ENCODE data around the gene NXPH4. TPM values are rescaled to one million over a fixed set of nuclear protein-coding genes. Genes with fewer than 3 reads are reported as not detected.

The NXPH4 gene
- total and polyA plus RNA-seq, 2 donors = 0.28 to 0.79 TPM

DNA sequence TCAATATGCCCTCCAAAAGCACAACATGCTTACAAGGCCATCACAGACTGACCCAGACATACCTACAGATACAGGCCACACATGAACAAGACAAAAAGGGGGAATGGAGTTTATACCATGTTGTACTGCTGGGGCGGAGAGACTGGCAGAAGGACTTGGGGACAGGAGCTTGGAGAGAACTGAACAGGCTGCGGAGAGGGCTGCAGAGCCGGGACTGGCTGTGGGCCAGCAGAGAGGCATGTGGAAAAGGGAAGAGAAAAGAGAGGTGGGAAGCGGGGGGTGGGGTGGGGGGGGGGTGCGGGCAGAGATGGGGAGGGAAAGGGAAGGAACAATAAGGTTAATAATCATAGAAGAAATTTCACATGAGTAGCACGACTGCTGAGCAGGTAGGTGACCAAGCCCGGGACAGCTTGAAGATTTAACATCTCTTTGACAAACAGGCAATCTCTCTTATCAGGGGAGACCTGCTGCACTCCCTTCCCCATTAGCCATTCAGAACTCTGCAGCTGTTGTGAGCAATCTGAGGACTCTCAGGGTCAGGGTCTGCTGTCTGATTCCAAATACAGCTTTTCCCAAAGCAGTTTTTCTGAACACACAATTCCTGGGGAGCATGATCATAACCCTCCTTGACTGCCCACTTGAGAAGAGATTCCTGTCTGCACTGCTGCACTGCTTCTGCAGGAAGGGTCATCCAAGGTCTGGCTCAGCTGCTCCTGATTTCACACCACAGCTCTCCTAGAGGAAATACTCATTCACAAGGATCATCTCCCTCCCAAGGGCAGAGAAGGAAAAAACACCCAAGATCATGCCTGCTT lies 56.0 kb downstream of the NXPH4 start:
- Histone ChIP-seq H3K36me3 (ENCODE audit: insufficient read depth) (peaks cover 9% of the 10 kb centered on the region), H3K27ac (ENCODE audit: low read depth) (no peak overlapping the region), H3K4me1 (ENCODE audit: insufficient read depth) (no peaks in the 10 kb centered on the region), H3K4me3 (ENCODE audit: low read depth, low read length) (no peak overlapping the region)
- DNase-seq (ENCODE audit: extremely low spot score) = no peak
- 68% methylated on average over 7 of the region's 7 CpGs for WGBS

DNA sequence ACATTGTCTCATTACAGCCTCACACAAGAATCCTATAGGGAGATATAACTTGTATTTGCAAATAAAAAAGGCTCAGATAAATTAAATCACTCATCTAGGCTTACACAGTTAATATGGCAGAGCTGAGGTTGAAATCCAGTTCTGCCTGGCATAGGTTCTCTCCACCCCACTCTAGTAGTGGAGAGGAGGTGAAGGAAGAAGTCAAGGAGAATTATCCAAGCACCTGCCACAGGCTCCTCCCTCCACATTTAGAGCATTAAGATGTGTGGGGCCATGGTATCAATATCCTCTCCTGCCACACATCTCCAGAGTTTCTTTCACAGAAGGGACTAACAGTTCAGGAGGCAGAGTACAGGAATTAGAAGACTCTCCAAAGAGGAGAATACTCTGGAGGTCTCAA lies 56.9 kb downstream of the NXPH4 start:
- H3K4me1 ChIP-seq (ENCODE audit: insufficient read depth) = no peaks in the 10 kb centered on the region
- no peak overlapping the region for H3K27ac ChIP-seq (ENCODE audit: low read depth)
- H3K36me3 ChIP-seq (ENCODE audit: insufficient read depth) = peaks cover 9% of the 10 kb centered on the region
- DNase-seq (ENCODE audit: extremely low spot score) = no peak
- no peak overlapping the region for H3K4me3 ChIP-seq (ENCODE audit: low read depth, low read length)

Small RNA genes lying within 50 kb of the gene (small RNA-seq; reads per million reads assigned to genes)
- gene MIR1228 = 0.09 reads per million

Other genes with a start within 250 kb of the NXPH4 start
- gene ZBTB39, start 210.2 kb upstream of the NXPH4 start, total RNA-seq = 6.8 TPM
- gene ZBTB39, start 210.2 kb upstream of the NXPH4 start, polyA plus RNA-seq = 4.1 TPM
- gene TAC3, start 200.3 kb upstream of the NXPH4 start, total RNA-seq = 21.2 TPM
- gene TAC3, start 200.3 kb upstream of the NXPH4 start, polyA plus RNA-seq = 2.6 TPM
- gene MYO1A, start 166.7 kb upstream of the NXPH4 start, total RNA-seq = 0.16 TPM
- gene MYO1A, start 166.7 kb upstream of the NXPH4 start, polyA plus RNA-seq = 0.18 TPM
- gene NEMP1, start 138.0 kb upstream of the NXPH4 start, total RNA-seq = 18.0 TPM
- gene NEMP1, start 138.0 kb upstream of the NXPH4 start, polyA plus RNA-seq = 8.5 TPM
- 25.6 TPM for gene NAB2, start 127.7 kb upstream of the NXPH4 start, total RNA-seq
- 39.1 TPM for gene NAB2, start 127.7 kb upstream of the NXPH4 start, polyA plus RNA-seq
- gene STAT6, start 105.4 kb upstream of the NXPH4 start, total RNA-seq = 60.5 TPM
- 172 TPM for gene STAT6, start 105.4 kb upstream of the NXPH4 start, polyA plus RNA-seq
- gene LRP1, start 88.3 kb upstream of the NXPH4 start, total RNA-seq = 146 TPM
- gene LRP1, start 88.3 kb upstream of the NXPH4 start, polyA plus RNA-seq = 141 TPM
- gene LRP1-AS, start 69.2 kb upstream of the NXPH4 start, total RNA-seq = not detected
- gene LRP1-AS, start 69.2 kb upstream of the NXPH4 start, polyA plus RNA-seq = not detected
- 62.8 TPM for gene SHMT2, start 12.9 kb downstream of the NXPH4 start, total RNA-seq
- gene SHMT2, start 12.9 kb downstream of the NXPH4 start, polyA plus RNA-seq = 69.8 TPM
- gene STAC3, start 34.4 kb downstream of the NXPH4 start, total RNA-seq = 13.5 TPM
- 1.1 TPM for gene STAC3, start 34.4 kb downstream of the NXPH4 start, polyA plus RNA-seq
- gene R3HDM2, start 214.2 kb downstream of the NXPH4 start, total RNA-seq = 37.0 TPM
- 28.0 TPM for gene R3HDM2, start 214.2 kb downstream of the NXPH4 start, polyA plus RNA-seq
- gene INHBC, start 218.0 kb downstream of the NXPH4 start, total RNA-seq = not detected
- 0.05 TPM for gene INHBC, start 218.0 kb downstream of the NXPH4 start, polyA plus RNA-seq
- gene INHBE, start 238.5 kb downstream of the NXPH4 start, total RNA-seq = not detected
- gene INHBE, start 238.5 kb downstream of the NXPH4 start, polyA plus RNA-seq = 0.09 TPM
- 11.5 TPM for gene GLI1, start 243.0 kb downstream of the NXPH4 start, total RNA-seq
- gene GLI1, start 243.0 kb downstream of the NXPH4 start, polyA plus RNA-seq = 11.5 TPM

All from urinary bladder (tissue), 4 donors.